GM10847 (cell line): ENCODE results near the gene NXPE1.

Experiments
- POLR2A ChIP-seq: IDR thresholded peaks from 2 replicates; pipeline ENCODE4 v1.6.1; 2011; ENCODE audit not compliant: insufficient read length; ENCODE audit errors: extremely low read depth

The NXPE1 gene

DNA sequence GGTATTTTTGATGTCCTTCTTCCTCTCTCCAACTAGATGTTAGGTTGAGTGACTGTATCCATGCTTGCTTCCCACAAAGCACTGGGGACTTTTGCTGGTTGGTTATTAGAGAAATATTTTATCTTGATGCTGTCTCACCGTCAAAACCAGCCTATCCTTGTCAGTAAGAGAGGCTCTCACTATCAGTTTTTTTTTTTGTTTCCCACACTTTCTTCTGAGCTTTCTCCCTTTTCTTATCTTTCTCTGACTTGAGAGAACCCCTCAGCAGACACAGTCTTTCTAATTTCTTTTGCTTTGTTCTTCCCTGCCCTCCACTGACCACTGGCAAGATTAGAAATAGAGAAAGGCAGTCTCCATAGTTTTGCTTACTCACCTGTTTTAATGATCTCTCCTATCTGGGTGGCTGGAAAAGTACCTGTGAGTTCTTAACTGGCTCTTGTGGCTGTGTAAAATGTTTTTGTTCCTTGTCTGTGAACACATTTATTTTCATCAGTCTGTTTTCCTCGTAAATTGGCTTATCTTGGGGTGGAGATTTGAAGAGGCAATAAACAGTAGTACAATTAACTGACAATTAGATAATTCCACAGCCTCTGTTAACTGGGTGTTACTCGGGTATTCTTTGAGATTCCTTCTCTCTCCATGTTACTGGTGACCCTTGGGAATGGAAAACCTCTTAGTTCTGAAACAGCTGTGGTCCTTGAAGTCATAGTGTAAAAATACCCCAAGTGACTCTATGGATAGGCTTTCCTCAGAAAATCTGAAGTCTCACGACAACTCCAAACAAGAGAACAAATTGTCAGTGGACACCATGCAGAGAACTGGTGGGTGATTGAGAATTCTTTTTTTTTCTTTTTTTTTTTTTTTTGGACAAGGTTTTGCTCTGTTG, at the start of gene NXPE1:
Gene NXPE1 (minus strand): TSS at position 457 of the 886 bp plus-strand sequence. CDS start 8,680 bp downstream, outside the sequence.
- no peak for TF ChIP-seq POLR2A

- TF ChIP-seq POLR2A, result no peak
These were observed 49.7 kb upstream of the NXPE1 start for GRCh38 chr11:114609429-114609828.

- no peak for TF ChIP-seq POLR2A
These were observed 48.2 kb upstream of the NXPE1 start for GRCh38 chr11:114607753-114608459.

- TF ChIP-seq POLR2A, result no peak
These were observed 46.5 kb upstream of the NXPE1 start for GRCh38 chr11:114606003-114606801.

DNA sequence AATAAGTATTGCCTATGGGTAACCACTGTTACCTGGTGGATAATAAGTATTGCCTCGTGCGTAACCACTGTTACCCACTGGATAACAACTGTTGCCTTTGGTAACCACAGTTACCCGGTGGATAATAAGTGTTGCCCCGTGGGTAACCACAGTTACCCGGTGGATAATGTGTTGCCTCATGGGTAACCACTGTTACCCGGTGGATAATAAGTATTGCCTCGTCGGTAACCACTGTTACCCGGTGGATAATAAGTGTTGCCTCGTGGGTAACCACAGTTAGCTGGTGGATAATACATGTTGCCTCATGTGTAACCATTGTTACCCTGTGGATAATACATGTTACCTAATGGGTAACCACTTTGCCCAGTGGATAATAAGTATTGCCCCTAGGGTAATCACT, 45.7 kb upstream of the NXPE1 start:
- no peak for TF ChIP-seq POLR2A

GRCh38 chr11:114604886-114605285, 45.2 kb upstream of the NXPE1 start:
- no peak for TF ChIP-seq POLR2A

DNA sequence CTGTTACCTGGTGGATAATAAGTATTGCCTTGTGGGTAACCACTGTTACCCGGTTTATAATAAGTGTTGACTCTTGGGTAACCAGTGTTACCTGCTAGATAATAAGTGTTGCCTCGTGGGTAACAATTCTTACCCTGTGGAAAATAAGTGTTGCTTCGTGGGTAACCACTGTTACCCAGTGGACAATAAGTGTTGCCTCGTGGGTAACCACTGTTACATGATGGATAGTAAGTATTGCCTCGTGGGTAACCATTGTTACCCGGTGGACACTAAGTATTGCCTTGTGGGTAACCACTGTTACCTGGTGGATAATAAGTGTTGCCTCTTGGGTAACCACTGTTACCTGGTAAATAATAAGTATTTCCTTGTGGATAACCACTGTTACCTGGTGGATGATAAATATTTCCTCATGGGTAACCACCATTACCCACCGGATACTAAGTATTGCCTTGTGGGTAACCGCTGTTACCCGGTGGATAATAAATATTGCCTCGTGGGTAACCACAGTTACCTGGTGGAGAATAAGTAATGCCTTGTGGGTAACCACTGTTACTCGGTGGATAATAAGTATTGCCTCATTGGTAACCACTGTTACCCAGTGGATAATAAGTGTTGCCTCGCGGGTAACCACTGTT, 44.6 kb upstream of the NXPE1 start:
- no peak for TF ChIP-seq POLR2A

- TF ChIP-seq POLR2A, result no peak
These were observed 38.8 kb upstream of the NXPE1 start for GRCh38 chr11:114598461-114598860.

- no peak for TF ChIP-seq POLR2A
These were observed 36.7 kb upstream of the NXPE1 start for GRCh38 chr11:114596175-114596919.

DNA sequence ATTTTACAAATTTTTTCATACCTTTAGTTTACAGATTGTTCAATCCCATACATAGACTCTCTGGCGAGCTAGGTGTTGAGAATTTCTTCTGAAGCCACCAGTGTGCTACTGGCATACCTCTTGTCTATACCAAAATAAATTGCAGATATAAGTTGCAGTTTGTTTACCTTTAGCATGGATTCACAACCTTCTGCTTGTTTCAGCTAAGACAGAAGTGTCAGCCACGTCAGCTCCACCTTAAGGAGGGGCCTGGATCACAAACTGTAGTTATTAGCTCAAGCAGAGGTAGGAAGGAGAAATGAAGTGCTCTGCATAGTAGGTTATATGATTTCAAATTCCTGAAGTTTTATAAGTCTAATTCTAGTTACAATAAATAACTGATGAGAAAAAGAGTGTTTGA, 35.9 kb upstream of the NXPE1 start, which contains the start of gene NXPE4:
Gene NXPE4 (minus strand): TSS at position 216 of the 400 bp plus-strand sequence. CDS start 1,027 bp downstream, outside the sequence.
- no peak for TF ChIP-seq POLR2A

- TF ChIP-seq POLR2A, result no peak
These were observed 35.0 kb upstream of the NXPE1 start for GRCh38 chr11:114594703-114595102.

DNA sequence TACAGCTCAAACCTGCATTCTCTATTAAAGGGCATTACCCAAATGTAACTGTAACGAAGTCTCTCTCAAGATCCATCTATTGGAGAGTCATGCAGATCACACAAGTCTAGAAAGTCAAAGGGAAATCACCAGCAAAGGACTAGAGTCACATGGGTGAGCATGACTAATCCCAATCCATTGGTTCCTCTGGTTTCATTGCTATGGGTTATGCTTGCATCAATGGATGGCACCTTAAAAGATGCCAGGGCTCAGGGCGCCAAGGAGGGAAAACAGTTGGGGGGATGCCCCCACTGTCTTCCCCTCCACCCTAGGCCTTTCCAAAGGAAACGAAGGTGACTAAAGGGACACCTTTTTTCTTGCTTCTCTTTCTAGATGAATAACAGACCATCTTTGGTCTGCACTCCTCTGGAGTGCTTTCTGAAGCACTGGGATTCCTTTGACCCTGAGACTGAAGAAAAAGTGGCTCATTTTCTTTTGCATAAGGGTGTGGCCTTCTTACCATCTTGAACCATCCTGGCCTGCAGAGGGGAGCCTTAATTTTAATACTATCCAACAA, 27.8 kb upstream of the NXPE1 start:
- no peak for TF ChIP-seq POLR2A

DNA sequence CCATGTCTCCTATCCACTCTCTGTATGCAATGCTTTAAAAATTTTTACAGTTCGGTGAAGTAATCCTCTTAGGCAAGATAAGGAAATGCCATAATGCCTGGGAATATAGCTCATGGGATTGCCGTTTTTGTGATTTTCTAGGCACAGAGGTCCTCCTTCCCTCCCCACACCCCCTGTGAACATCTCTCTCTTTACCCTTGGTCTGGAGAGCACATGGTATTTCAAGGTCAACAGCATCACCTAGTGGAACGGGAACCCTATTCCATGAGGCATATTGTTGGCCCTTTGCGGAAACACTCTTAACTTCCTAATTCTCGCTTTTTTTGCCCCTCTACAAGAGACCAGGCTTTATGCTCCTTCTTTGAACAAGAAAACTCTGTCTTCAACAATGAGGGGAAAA, 27.1 kb upstream of the NXPE1 start:
- no peak for TF ChIP-seq POLR2A

- no peak for TF ChIP-seq POLR2A
These were observed 12.0 kb upstream of the NXPE1 start for GRCh38 chr11:114571712-114572111.
